HG02759 (cell line): ENCODE results near the gene C1orf159.
"Not testable (repeated sequence)": the region's sequence is repeated elsewhere in the genome, so short reads cannot be mapped to it uniquely, and the experiment has no call there.

Source experiments
- ATAC-seq: cut with Tn5 transposase; IDR thresholded peaks from one replicate; pipeline ENCODE4 v1.9.1; 2021; ENCODE audit warnings: mild to moderate bottlenecking, moderate library complexity; ENCODE audit not compliant: unreplicated experiment

The C1orf159 gene

GRCh38 chr1:1118876-1119220 is 3.0 kb upstream of the C1orf159 start:
- no peak for ATAC-seq

GRCh38 chr1:1118011-1118875 is 2.4 kb upstream of the C1orf159 start:
- ATAC-seq = no peak

- ATAC-seq = no peak
These were observed 1.6 kb upstream of the C1orf159 start for GRCh38 chr1:1117469-1117831.

- no peak for ATAC-seq
These were observed 996 bp upstream of the C1orf159 start for GRCh38 chr1:1116701-1117468.

GRCh38 chr1:1115136-1115785 is 628 bp downstream of the C1orf159 start:
- no peak for ATAC-seq

GRCh38 chr1:1114431-1114830 is 1.5 kb downstream of the C1orf159 start:
- ATAC-seq = no peak

- ATAC-seq = no peak
These were observed 3.5 kb downstream of the C1orf159 start for GRCh38 chr1:1112237-1112985.

GRCh38 chr1:1111516-1112236 is 4.2 kb downstream of the C1orf159 start:
- no peak for ATAC-seq

- no peak for ATAC-seq
These were observed 5.3 kb downstream of the C1orf159 start for GRCh38 chr1:1110561-1110971.

- ATAC-seq = no peak
These were observed 6.1 kb downstream of the C1orf159 start for GRCh38 chr1:1109743-1110142.

GRCh38 chr1:1106510-1107221 is 9.2 kb downstream of the C1orf159 start:
- ATAC-seq = no peak

GRCh38 chr1:1104152-1104551 is 11.7 kb downstream of the C1orf159 start:
- ATAC-seq = not testable (repeated sequence)

- no peak for ATAC-seq
These were observed 14.4 kb downstream of the C1orf159 start for GRCh38 chr1:1101503-1101902.

- no peak for ATAC-seq
These were observed 15.6 kb downstream of the C1orf159 start for GRCh38 chr1:1100296-1100695.

GRCh38 chr1:1099506-1100183 is 16.2 kb downstream of the C1orf159 start:
- ATAC-seq = no peak

- ATAC-seq = no peak
These were observed 17.0 kb downstream of the C1orf159 start for GRCh38 chr1:1098681-1099421.

- not testable (repeated sequence) for ATAC-seq
These were observed 19.8 kb downstream of the C1orf159 start for GRCh38 chr1:1096136-1096535.

- ATAC-seq = no peak
These were observed 20.9 kb downstream of the C1orf159 start for GRCh38 chr1:1094981-1095380.

- no peak for ATAC-seq
These were observed 22.3 kb downstream of the C1orf159 start for GRCh38 chr1:1093610-1093943.
